DOHH2 (cell line): ENCODE measurements around the gene CCDC107.

ENCODE experiments used
- H3F3A ChIP-seq: fragments of 200-600 bp; sonication (generic), shearing (Covaris generic); 2 replicates; pipeline ENCODE4 v1.6.0; 2016; ENCODE audit warnings: antibody characterized with exemption, mild to moderate bottlenecking; ENCODE audit not compliant: control insufficient read depth, insufficient read depth
- H3K27ac ChIP-seq: fragments of 200-600 bp; sonication (generic); 2 replicates; pipeline ENCODE4 v1.5.1; 2014; ENCODE audit warnings: low read depth, mild to moderate bottlenecking, low read length, moderate library complexity
- H3K27me3 ChIP-seq: fragments of 200-600 bp; sonication (generic); 2 replicates; pipeline ENCODE4 v1.6.1; 2014; ENCODE audit warnings: mild to moderate bottlenecking, low read length, mixed read lengths; ENCODE audit not compliant: control insufficient read depth
- H3K36me3 ChIP-seq: fragments of 200-600 bp; sonication (generic); 2 replicates; pipeline ENCODE4 v1.6.1; 2014; ENCODE audit warnings: mild to moderate bottlenecking, low read length, moderate library complexity, mixed read lengths; ENCODE audit not compliant: control insufficient read depth
- H3K4me1 ChIP-seq: fragments of 200-600 bp; sonication (generic); 2 replicates; pipeline ENCODE4 v1.6.1; 2014; ENCODE audit warnings: mild to moderate bottlenecking, low read length, mixed read lengths; ENCODE audit not compliant: control insufficient read depth
- H3K4me2 ChIP-seq: fragments of 200-600 bp; sonication (generic); 2 replicates; pipeline ENCODE4 v1.6.0; 2014; ENCODE audit warnings: mild to moderate bottlenecking, low read length, moderate library complexity
- H3K4me3 ChIP-seq: fragments of 200-600 bp; sonication (generic); 2 replicates; pipeline ENCODE4 v1.5.1; 2014; ENCODE audit warnings: mild to moderate bottlenecking, low read length, mixed read lengths
- H3K79me2 ChIP-seq: fragments of 200-600 bp; sonication (generic); 2 replicates; pipeline ENCODE4 v1.6.1; 2014; ENCODE audit warnings: mild to moderate bottlenecking, low read length, mixed read lengths; ENCODE audit not compliant: control insufficient read depth
- H3K9me2 ChIP-seq: fragments of 200-600 bp; sonication (generic); replicated peaks from 2 replicates; pipeline ENCODE4 v1.6.1; 2014; ENCODE audit warnings: mild to moderate bottlenecking, low read length, mixed read lengths; ENCODE audit not compliant: control insufficient read depth
- H3K9me3 ChIP-seq: fragments of 200-600 bp; sonication (generic); 2 replicates; pipeline ENCODE4 v1.6.1; 2014; ENCODE audit warnings: antibody characterized with exemption, low read length, mixed read lengths; ENCODE audit not compliant: control insufficient read depth, insufficient read depth
- H4K20me1 ChIP-seq: fragments of 200-600 bp; sonication (generic); 2 replicates; pipeline ENCODE4 v1.6.0; 2014; ENCODE audit warnings: low read depth, mild to moderate bottlenecking, antibody characterized with exemption, low read length, moderate library complexity; ENCODE audit not compliant: control insufficient read depth, insufficient read depth
- EZH2phosphoT487 ChIP-seq: fragments of 200-600 bp; sonication (generic); IDR thresholded peaks from 2 replicates; pipeline ENCODE4 v1.6.1; 2017; ENCODE audit warnings: borderline replicate concordance, mild to moderate bottlenecking, antibody characterized with exemption, low read length, moderate library complexity, mixed read lengths
- TF ChIP-seq, protein P1 (sequence below): fragments of 200-600 bp; sonication (generic); IDR thresholded peaks from one replicate; pipeline ENCODE4 v1.5.1; 2014; ENCODE audit warnings: antibody characterized with exemption, mild to moderate bottlenecking, low read depth, low read length; ENCODE audit not compliant: poor library complexity, severe bottlenecking

The CCDC107 gene

DNA sequence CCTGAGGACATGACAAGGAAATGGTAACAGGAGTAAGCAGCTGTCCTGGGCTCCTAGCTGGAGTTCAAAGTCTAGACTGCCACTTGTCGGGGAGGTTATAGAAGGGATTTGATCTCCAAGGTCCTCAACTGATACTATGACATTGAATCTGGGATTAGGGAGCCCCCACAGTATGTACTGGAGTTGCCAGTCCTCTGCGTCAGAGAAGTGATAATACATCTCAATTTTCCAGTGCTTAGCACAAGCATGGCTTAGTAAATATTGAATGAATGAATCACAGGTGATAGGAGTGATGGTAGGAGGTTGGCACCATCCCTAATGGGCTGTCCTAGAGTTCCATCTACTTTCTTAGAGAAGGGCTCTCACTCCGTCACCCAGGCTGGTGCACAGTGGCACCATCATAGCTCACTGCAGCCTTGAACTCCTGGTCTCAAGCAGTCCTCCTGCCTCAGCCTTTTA, 37.9 kb downstream of the CCDC107 start:
- H3K4me1 ChIP-seq, result peaks cover 7% of the 10 kb centered on the region
- TF ChIP-seq, protein P1, sequence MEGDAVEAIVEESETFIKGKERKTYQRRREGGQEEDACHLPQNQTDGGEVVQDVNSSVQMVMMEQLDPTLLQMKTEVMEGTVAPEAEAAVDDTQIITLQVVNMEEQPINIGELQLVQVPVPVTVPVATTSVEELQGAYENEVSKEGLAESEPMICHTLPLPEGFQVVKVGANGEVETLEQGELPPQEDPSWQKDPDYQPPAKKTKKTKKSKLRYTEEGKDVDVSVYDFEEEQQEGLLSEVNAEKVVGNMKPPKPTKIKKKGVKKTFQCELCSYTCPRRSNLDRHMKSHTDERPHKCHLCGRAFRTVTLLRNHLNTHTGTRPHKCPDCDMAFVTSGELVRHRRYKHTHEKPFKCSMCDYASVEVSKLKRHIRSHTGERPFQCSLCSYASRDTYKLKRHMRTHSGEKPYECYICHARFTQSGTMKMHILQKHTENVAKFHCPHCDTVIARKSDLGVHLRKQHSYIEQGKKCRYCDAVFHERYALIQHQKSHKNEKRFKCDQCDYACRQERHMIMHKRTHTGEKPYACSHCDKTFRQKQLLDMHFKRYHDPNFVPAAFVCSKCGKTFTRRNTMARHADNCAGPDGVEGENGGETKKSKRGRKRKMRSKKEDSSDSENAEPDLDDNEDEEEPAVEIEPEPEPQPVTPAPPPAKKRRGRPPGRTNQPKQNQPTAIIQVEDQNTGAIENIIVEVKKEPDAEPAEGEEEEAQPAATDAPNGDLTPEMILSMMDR, result no peak
- no peak for TF ChIP-seq EZH2phosphoT487
- H3K4me2 ChIP-seq, result no peak overlapping the region
- no peaks in the 10 kb centered on the region for H3K27me3 ChIP-seq
- H3K9me3 ChIP-seq, result no peaks in the 10 kb centered on the region
- H3K36me3 ChIP-seq, result peaks cover 54% of the 10 kb centered on the region
- no peak overlapping the region for H3K27ac ChIP-seq
- H3K4me3 ChIP-seq, result no peak overlapping the region
- no peaks in the 10 kb centered on the region for H3K9me2 ChIP-seq
- no peaks in the 10 kb centered on the region for H3K79me2 ChIP-seq
- H3F3A ChIP-seq, result peaks cover 13% of the 10 kb centered on the region; the same call in 1 of the 2 replicates
- H4K20me1 ChIP-seq, result no peaks in the 10 kb centered on the region

- no peaks in the 10 kb centered on the region for H3K9me3 ChIP-seq
- no peak overlapping the region for H3K4me3 ChIP-seq
- TF ChIP-seq, protein P1, result peak; percentile 92
- TF ChIP-seq EZH2phosphoT487, result no peak
- H3K27me3 ChIP-seq, result no peaks in the 10 kb centered on the region
- no peak overlapping the region for H3K27ac ChIP-seq
- no peaks in the 10 kb centered on the region for H3K9me2 ChIP-seq
- H3K4me1 ChIP-seq, result 0 out of 2 replicates have a peak, but pooled peaks cover 3% of the 10 kb centered on the region
- no peaks in the 10 kb centered on the region for H4K20me1 ChIP-seq
- no peak overlapping the region for H3K4me2 ChIP-seq
- H3K36me3 ChIP-seq, result peaks cover 59% of the 10 kb centered on the region
- H3K79me2 ChIP-seq, result no peaks in the 10 kb centered on the region
- H3F3A ChIP-seq, result 0 out of 2 replicates have a peak, but pooled peaks cover 11% of the 10 kb centered on the region
Measured at GRCh38 chr9:35696520-35697215, 38.6 kb downstream of the CCDC107 start.

GRCh38 chr9:35697486-35697885, 39.4 kb downstream of the CCDC107 start:
- peaks cover 66% of the 10 kb centered on the region for H3K36me3 ChIP-seq
- H3K9me3 ChIP-seq, result no peaks in the 10 kb centered on the region
- no peak overlapping the region for H3K27ac ChIP-seq

More at GRCh38 chr9:35697486-35697885, 39.4 kb downstream of the CCDC107 start:
- Histone ChIP-seq H3K4me1 (0 out of 2 replicates have a peak, but pooled peaks cover 3% of the 10 kb centered on the region), H3K27me3 (no peaks in the 10 kb centered on the region), H3K9me2 (no peaks in the 10 kb centered on the region), H3K4me3 (no peak overlapping the region), H3K4me2 (no peak overlapping the region), H3F3A (0 out of 2 replicates have a peak, but pooled peaks cover 6% of the 10 kb centered on the region), H4K20me1 (no peaks in the 10 kb centered on the region), H3K79me2 (no peaks in the 10 kb centered on the region)
- TF ChIP-seq EZH2phosphoT487, result no peak
- TF ChIP-seq, protein P1, result no peak
